Endothelial cell of umbilical vein (primary cell): ENCODE results near the gene AXDND1. TPM values are rescaled to one million over a fixed set of nuclear protein-coding genes. Genes with fewer than 3 reads are reported as not detected.

ENCODE experiments used
- BruUV-seq: library from RNA; stranded (reverse); fragments of 400-500 nt; replicated peaks from 2 replicates; lab custom pipeline; 2021; lab: Mats Ljungman, UMichigan
- CTCF ChIA-PET: fragments of 300-600, 350-600 bp; sonication (Branson Sonifier 250); formaldehyde crosslinking; loops from one replicate; lab custom pipeline; 2021; ENCODE audit warnings: antibody characterized with exemption, inconsistent platforms; lab: Charles Lee
- POLR2A ChIA-PET: fragments of 300-600, 350-600 bp; sonication (Branson Sonifier 250); formaldehyde crosslinking; loops from one replicate; lab custom pipeline; 2021; ENCODE audit warnings: antibody characterized with exemption, inconsistent platforms; lab: Charles Lee
- DNase-seq: peaks from one replicate; pipeline ENCODE4 v3.0.0-alpha.2; 2011; ENCODE audit warnings: low read depth, low spot score
- FAIRE-seq: peaks from 2 replicates; lab custom pipeline; 2011; peaks lifted over from hg19 to GRCh38; lab: Jason Lieb, UNC
- H2AFZ ChIP-seq: 2 replicates; pipeline ENCODE4 v1.6.0; 2012; ENCODE audit warnings: low read depth, low read length, control low read depth, inconsistent platforms
- H3K27ac ChIP-seq: 2 replicates; pipeline ENCODE4 v1.5.1; 2011; ENCODE audit warnings: low read depth, mild to moderate bottlenecking, control low read depth, low read length, moderate library complexity; ENCODE audit not compliant: insufficient read depth
- H3K27me3 ChIP-seq, 2 experiments: 2 replicates each; pipeline versions ENCODE4 v1.6.0 to v1.6.1; 2011; ENCODE audit warnings: low read length in 2 of 2, mixed read lengths in 1 of 2; ENCODE audit not compliant: control insufficient read depth in 2 of 2, insufficient read depth in 2 of 2
- H3K36me3 ChIP-seq, 2 experiments: 2 replicates in 1 of 2; 3 replicates in 1 of 2; pipeline ENCODE4 v1.5.1; 2011; ENCODE audit warnings: low read length in 2 of 2, mild to moderate bottlenecking in 1 of 2, moderate library complexity in 1 of 2; ENCODE audit not compliant: control insufficient read depth in 2 of 2, insufficient read depth in 2 of 2; ENCODE audit errors: extremely low read depth in 1 of 2
- H3K4me1 ChIP-seq: 3 replicates; pipeline ENCODE4 v1.5.1; 2011; ENCODE audit warnings: mild to moderate bottlenecking, low read length; ENCODE audit not compliant: control insufficient read depth, insufficient read depth; ENCODE audit errors: extremely low read depth
- H3K4me2 ChIP-seq: 2 replicates; pipeline ENCODE4 v1.6.1; 2011; ENCODE audit warnings: low read length, control low read depth, mixed read lengths; ENCODE audit not compliant: insufficient read depth
- H3K4me3 ChIP-seq, 3 experiments: fragments of 200-600 bp in 1 of 3; sonication (generic), shearing (Covaris generic) in 1 of 3; replicated peaks in 1 of 3; 2 replicates each; pipeline ENCODE4 v1.5.1; 2011 to 2016; ENCODE audit warnings: control low read depth in 3 of 3, low read length in 3 of 3, mild to moderate bottlenecking in 2 of 3, inconsistent platforms in 1 of 3, low read depth in 1 of 3, moderate library complexity in 1 of 3; ENCODE audit not compliant: insufficient read depth in 1 of 3
- H3K79me2 ChIP-seq: 2 replicates; pipeline ENCODE4 v1.6.0; 2012; ENCODE audit warnings: low read length, inconsistent platforms; ENCODE audit not compliant: control insufficient read depth, insufficient read depth
- H3K9ac ChIP-seq: replicated peaks from 2 replicates; pipeline ENCODE3; 2011; ENCODE audit warnings: low read length, control low read depth; ENCODE audit not compliant: insufficient read depth; ENCODE audit errors: extremely low read depth
- H3K9me1 ChIP-seq: replicated peaks from 3 replicates; pipeline ENCODE4 v1.6.0; 2011; ENCODE audit warnings: mild to moderate bottlenecking, low read length; ENCODE audit not compliant: control insufficient read depth, insufficient read depth; ENCODE audit errors: extremely low read depth
- H3K9me3 ChIP-seq: replicated peaks from 2 replicates; pipeline ENCODE4 v1.5.1; 2012; ENCODE audit warnings: low read length, inconsistent platforms; ENCODE audit not compliant: control insufficient read depth, insufficient read depth
- H4K20me1 ChIP-seq: replicated peaks from 2 replicates; pipeline ENCODE3; 2011; ENCODE audit warnings: mild to moderate bottlenecking, low read length; ENCODE audit not compliant: control insufficient read depth, insufficient read depth; ENCODE audit errors: extremely low read depth
- EZH2 ChIP-seq: IDR thresholded peaks from 2 replicates; pipeline ENCODE4 v1.6.1; 2012; ENCODE audit warnings: borderline replicate concordance, low read depth, mild to moderate bottlenecking, moderate library complexity, low read length, inconsistent platforms; ENCODE audit not compliant: severe bottlenecking
- FOS ChIP-seq: IDR thresholded peaks from 2 replicates; pipeline ENCODE4 v1.6.1; 2011; ENCODE audit warnings: mild to moderate bottlenecking, low read length, moderate library complexity, borderline replicate concordance; ENCODE audit not compliant: insufficient read depth
- GATA2 ChIP-seq: IDR thresholded peaks from 2 replicates; pipeline ENCODE4 v1.7.0; 2011; ENCODE audit warnings: low read depth, mild to moderate bottlenecking, moderate library complexity, mixed read lengths, low read length; ENCODE audit not compliant: insufficient read length, insufficient read depth
- JUN ChIP-seq: IDR thresholded peaks from 2 replicates; pipeline ENCODE4 v1.6.1; 2011; ENCODE audit warnings: borderline replicate concordance, low read depth; ENCODE audit not compliant: insufficient read length, insufficient read depth
- MAX ChIP-seq: IDR thresholded peaks from 2 replicates; pipeline ENCODE4 v1.6.1; 2011; ENCODE audit not compliant: insufficient read depth, insufficient read length
- MYC ChIP-seq: IDR thresholded peaks from one replicate; pipeline ENCODE4 v1.6.1; 2011; ENCODE audit warnings: mild to moderate bottlenecking, low read depth, low read length
- POLR2A ChIP-seq: IDR thresholded peaks from 2 replicates; pipeline ENCODE4 v1.6.1; 2012; ENCODE audit warnings: low read depth, mild to moderate bottlenecking, control low read depth, low read length
- POLR2AphosphoS5 ChIP-seq: IDR thresholded peaks from 2 replicates; pipeline ENCODE4 v1.6.1; 2012; ENCODE audit warnings: low read depth, mild to moderate bottlenecking, control low read depth, low read length, moderate library complexity; ENCODE audit not compliant: insufficient read depth
- dilution Hi-C: fragments of 300-500 bp; cut with MboI; formaldehyde crosslinking; loops from one replicate; pipeline ENCODE4 v1.15.0; 2019; ENCODE audit warnings: low sequenced_read_pairs; ENCODE audit not compliant: extremely low pct_ligation_motif_present
- intact Hi-C: fragments of 100-400 bp; cut with micrococcal nuclease; formaldehyde crosslinking; loops from one replicate; pipeline ENCODE4 v1.10.0; 2022
- polyA plus RNA-seq, 4 experiments: library from polyadenylated mRNA; depleted of rRNA in 3 of 4; stranded (reverse) in 3 of 4; unstranded in 1 of 4; fragments of >200 nt; gene quantifications; 2 replicates each; pipeline versions ENCODE4 v1.2.1 to v1.2.3, GENCODE V29; 2011 to 2012; ENCODE audit warnings: missing spikeins in 1 of 4
- total RNA-seq: library from RNA; stranded (reverse); gene quantifications from 2 replicates; pipeline ENCODE4 v1.2.3, GENCODE V29; 2021
- TF ChIP-seq, protein P1 (sequence below), 2 donors: IDR thresholded peaks; 1 replicate in 1 of 2; 2 replicates in 1 of 2; pipeline ENCODE4 v1.5.1; 2011; ENCODE audit warnings: low read length in 2 of 2, mild to moderate bottlenecking in 2 of 2, moderate library complexity in 2 of 2, control low read depth in 1 of 2, inconsistent platforms in 1 of 2, low read depth in 1 of 2; ENCODE audit not compliant: insufficient read depth in 1 of 2; ENCODE audit errors: extremely low read depth in 1 of 2

The AXDND1 gene
- total and polyA plus RNA-seq, 2 donors (not counting 3 experiments of a cell fraction or from before 2014, with no cell fraction given) = 0.17 TPM; not detected in 1

- Histone ChIP-seq H3K4me2 (no peak overlapping the region), H2AFZ (no peak overlapping the region), H4K20me1 (no peaks in the 10 kb centered on the region), H3K27me3 (no peaks in the 10 kb centered on the region), H3K9ac (no peak overlapping the region), H3K36me3 (no peaks in the 10 kb centered on the region), H3K4me3 (no peak overlapping the region), H3K79me2 (no peaks in the 10 kb centered on the region), H3K27ac (no peak overlapping the region), H3K4me1 (no peaks in the 10 kb centered on the region), H3K9me3 (no peaks in the 10 kb centered on the region), H3K9me1 (no peaks in the 10 kb centered on the region)
- CTCF ChIA-PET = no interaction called here
- no peak for FAIRE-seq
- no peak for DNase-seq
- TF ChIP-seq JUN (no peak), POLR2AphosphoS5 (no peak), POLR2A (no peak), MYC (no peak), EZH2 (no peak), MAX (no peak)
- BruUV-seq = no TSS peak
- dilution Hi-C loops (no loop called here), intact Hi-C loops (no loop called here)
- POLR2A ChIA-PET = no interaction called here
These were observed 59.4 kb downstream of the AXDND1 start for GRCh38 chr1:179425186-179425585.

DNA sequence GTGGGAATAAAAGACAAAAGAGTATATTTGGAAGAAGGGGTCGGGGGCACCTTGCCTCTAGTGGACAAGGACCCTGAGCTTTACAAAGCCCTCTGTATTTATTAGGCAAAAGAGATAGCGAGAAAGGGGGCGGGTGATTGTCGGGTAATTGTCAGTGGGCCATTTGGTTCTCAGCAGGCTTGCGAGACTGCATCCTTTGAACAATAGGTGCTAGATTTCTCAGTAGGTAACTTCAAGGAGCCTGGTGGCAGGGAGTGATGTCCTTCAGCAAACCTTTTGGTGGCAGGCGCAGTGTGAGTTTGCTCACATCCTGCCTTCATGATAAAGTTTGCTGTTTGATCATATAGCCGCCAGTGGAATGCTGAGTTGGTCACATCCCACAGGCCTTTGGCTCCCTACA lies 71.4 kb downstream of the AXDND1 start:
- H3K9me3 ChIP-seq = no peaks in the 10 kb centered on the region
- TF ChIP-seq POLR2A = no peak
- TF ChIP-seq MYC = no peak
- TF ChIP-seq GATA2 = no peak
- TF ChIP-seq POLR2AphosphoS5 = no peak
- no peak for TF ChIP-seq JUN
- TF ChIP-seq MAX = no peak
- TF ChIP-seq, protein P1, sequence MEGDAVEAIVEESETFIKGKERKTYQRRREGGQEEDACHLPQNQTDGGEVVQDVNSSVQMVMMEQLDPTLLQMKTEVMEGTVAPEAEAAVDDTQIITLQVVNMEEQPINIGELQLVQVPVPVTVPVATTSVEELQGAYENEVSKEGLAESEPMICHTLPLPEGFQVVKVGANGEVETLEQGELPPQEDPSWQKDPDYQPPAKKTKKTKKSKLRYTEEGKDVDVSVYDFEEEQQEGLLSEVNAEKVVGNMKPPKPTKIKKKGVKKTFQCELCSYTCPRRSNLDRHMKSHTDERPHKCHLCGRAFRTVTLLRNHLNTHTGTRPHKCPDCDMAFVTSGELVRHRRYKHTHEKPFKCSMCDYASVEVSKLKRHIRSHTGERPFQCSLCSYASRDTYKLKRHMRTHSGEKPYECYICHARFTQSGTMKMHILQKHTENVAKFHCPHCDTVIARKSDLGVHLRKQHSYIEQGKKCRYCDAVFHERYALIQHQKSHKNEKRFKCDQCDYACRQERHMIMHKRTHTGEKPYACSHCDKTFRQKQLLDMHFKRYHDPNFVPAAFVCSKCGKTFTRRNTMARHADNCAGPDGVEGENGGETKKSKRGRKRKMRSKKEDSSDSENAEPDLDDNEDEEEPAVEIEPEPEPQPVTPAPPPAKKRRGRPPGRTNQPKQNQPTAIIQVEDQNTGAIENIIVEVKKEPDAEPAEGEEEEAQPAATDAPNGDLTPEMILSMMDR (IDR thresholded peaks at IDR 0.05; ENCODE audit: extremely low read depth in 1 of 2, insufficient read depth in 1 of 2, low read depth in 1 of 2, low read length in 2 of 2) = no peak
- TF ChIP-seq FOS = no peak
- TF ChIP-seq EZH2 = no peak
- H3K9me1 ChIP-seq = no peaks in the 10 kb centered on the region
- H3K27ac ChIP-seq = no peak overlapping the region
- no peaks in the 10 kb centered on the region for H3K79me2 ChIP-seq
- BruUV-seq = no TSS peak
- no peak for DNase-seq
- H3K27me3 ChIP-seq = no peaks in the 10 kb centered on the region
- H3K4me1 ChIP-seq = no peaks in the 10 kb centered on the region
- no peak overlapping the region for H2AFZ ChIP-seq
- H3K9ac ChIP-seq = no peak overlapping the region
- ChIA-PET POLR2A (interaction anchor here (0.6 kb wide), 1 partner anchor 56 kb away, joined by 4 read pairs; no protein-coding TSS in a partner anchor), CTCF (interaction anchor here (0.6 kb wide), 1 partner anchor 402 kb away, joined by 3 read pairs; no protein-coding TSS in a partner anchor)
- no peak for FAIRE-seq
- H3K4me2 ChIP-seq = no peak overlapping the region
- no peak overlapping the region for H3K4me3 ChIP-seq
- H4K20me1 ChIP-seq = no peaks in the 10 kb centered on the region
- H3K36me3 ChIP-seq = no peaks in the 10 kb centered on the region
- dilution Hi-C loops = no loop called here
- intact Hi-C loops = loop anchor here (10.0 kb wide), 1 partner anchor 188 kb away; no protein-coding TSS in a partner anchor
